Testis (tissue), 3 donors: ENCODE measurements around the gene GFOD1. TPM values are rescaled to one million over a fixed set of nuclear protein-coding genes. Genes with fewer than 3 reads are reported as not detected.

ENCODE experiments used
- DNase-seq: peaks from one replicate; pipeline ENCODE4 v3.0.0-alpha.2; 2019
- H3K27ac ChIP-seq, 2 donors: fragments of 200-600 bp; sonication (generic); one replicate each; pipeline ENCODE4 v1.5.1; 2019
- H3K27me3 ChIP-seq: fragments of 200-600 bp; sonication (generic); one replicate; pipeline ENCODE4 v1.5.1; 2019
- H3K36me3 ChIP-seq: fragments of 200-600 bp; sonication (generic); one replicate; pipeline ENCODE4 v1.5.1; 2017; ENCODE audit warnings: low read depth; ENCODE audit errors: missing control alignments
- H3K4me1 ChIP-seq: fragments of 200-600 bp; sonication (generic); one replicate; pipeline ENCODE4 v1.5.1; 2019
- H3K4me3 ChIP-seq, 2 donors: fragments of 200-600 bp; sonication (generic); one replicate each; pipeline ENCODE4 v1.5.1; 2017 to 2019
- H3K9me3 ChIP-seq: fragments of 200-600 bp; sonication (generic); one replicate; pipeline ENCODE4 v1.5.1; 2017
- POLR2A ChIP-seq: fragments of 450-650 bp; IDR thresholded peaks from one replicate; pipeline ENCODE4 v1.6.1; 2017; ENCODE audit warnings: antibody characterized with exemption, mild to moderate bottlenecking, moderate library complexity
- WGBS, 2 donors: methylation state at CpG; one replicate each; pipeline ENCODE4 v1.1.5; 2018; 5-methylcytosine and 5-hydroxymethylcytosine counted together
- intact Hi-C: fragments of 100-400 bp; cut with DNase I; formaldehyde crosslinking; loops from one replicate; pipeline ENCODE4 v1.15.1; 2023; ENCODE audit warnings: low total_unique reads
- polyA plus RNA-seq: library from polyadenylated mRNA; stranded (reverse); fragments of 350-450 nt; fragmentation: Illumina TruSeq; extraction: RNeasy Lipid Tissue Mini Kit (QIAGEN cat#74804); gene quantifications from one replicate; pipeline ENCODE4 v1.2.3, GENCODE V29; 2014; ENCODE audit warnings: low read depth, low replicate concordance; ENCODE audit not compliant: insufficient read depth
- total RNA-seq, 2 donors: library from RNA; depleted of rRNA; stranded (reverse); fragments of >200 nt; gene quantifications; one replicate each; pipeline ENCODE4 v1.2.3, GENCODE V29; 2016
- TF ChIP-seq, protein P1 (sequence below), 3 experiments: fragments of 450-650 bp in 2 of 3; fragments of 200-600 bp in 1 of 3; sonication (generic) in 1 of 3; IDR thresholded peaks; one replicate each; pipeline ENCODE4 v1.5.1; 2016 to 2019; ENCODE audit warnings: antibody characterized with exemption in 3 of 3, mild to moderate bottlenecking in 2 of 3, moderate library complexity in 1 of 3

GFOD1 gene
- total and polyA plus RNA-seq, 3 donors from 2014 or later = 2.5 to 5.4 (median 5.0) TPM

- WGBS, 2 donors = 70 to 74% methylated on average over 5 of the region's 5 CpGs
- Histone ChIP-seq H3K27me3 (no peaks in the 10 kb centered on the region), H3K4me1 (no peaks in the 10 kb centered on the region), H3K27ac (no peak overlapping the region), H3K9me3 (no peaks in the 10 kb centered on the region), H3K4me3 (no peak overlapping the region), H3K36me3 (no peaks in the 10 kb centered on the region)
- no peak for TF ChIP-seq POLR2A
- TF ChIP-seq, protein P1, sequence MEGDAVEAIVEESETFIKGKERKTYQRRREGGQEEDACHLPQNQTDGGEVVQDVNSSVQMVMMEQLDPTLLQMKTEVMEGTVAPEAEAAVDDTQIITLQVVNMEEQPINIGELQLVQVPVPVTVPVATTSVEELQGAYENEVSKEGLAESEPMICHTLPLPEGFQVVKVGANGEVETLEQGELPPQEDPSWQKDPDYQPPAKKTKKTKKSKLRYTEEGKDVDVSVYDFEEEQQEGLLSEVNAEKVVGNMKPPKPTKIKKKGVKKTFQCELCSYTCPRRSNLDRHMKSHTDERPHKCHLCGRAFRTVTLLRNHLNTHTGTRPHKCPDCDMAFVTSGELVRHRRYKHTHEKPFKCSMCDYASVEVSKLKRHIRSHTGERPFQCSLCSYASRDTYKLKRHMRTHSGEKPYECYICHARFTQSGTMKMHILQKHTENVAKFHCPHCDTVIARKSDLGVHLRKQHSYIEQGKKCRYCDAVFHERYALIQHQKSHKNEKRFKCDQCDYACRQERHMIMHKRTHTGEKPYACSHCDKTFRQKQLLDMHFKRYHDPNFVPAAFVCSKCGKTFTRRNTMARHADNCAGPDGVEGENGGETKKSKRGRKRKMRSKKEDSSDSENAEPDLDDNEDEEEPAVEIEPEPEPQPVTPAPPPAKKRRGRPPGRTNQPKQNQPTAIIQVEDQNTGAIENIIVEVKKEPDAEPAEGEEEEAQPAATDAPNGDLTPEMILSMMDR (IDR thresholded peaks at IDR 0.05) = no peak
- no peak for DNase-seq
- intact Hi-C loops = no loop called here
These were observed 64.6 kb downstream of the GFOD1 start for GRCh38 chr6:13422681-13423221.

DNA sequence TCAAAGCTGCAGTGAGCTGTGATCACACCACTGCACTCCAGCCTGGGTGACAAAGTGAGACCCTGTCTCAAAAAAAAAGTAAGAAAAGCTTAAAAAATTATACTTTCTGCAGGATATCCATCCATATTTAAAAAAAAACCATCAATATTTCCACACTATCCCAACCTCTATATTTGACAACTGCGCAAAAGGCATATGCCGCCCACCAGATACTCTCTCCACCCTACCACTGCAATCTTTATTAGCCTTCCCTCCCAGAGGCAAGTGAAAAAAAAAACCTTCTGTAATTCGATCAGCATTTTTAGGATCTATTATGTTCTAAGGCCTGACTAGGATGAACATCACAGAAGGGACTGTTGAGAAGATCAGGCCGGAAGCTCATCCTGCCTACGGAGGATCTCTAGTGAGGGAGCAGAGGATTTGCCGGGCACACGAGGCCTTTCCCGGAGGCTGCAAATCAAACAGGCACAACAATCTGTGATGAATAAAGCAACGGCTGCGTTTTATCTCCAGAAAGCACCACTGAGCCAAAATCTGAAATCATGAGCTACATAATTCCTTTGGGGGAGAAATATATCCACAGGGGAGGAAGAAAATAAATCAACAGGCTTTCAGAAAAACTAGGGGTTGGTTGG is 65.9 kb downstream of the GFOD1 start:
- intact Hi-C loops = no loop called here
- WGBS, 2 donors = 81 to 84% methylated on average over 10 of the region's 10 CpGs
- no peaks in the 10 kb centered on the region for H3K4me1 ChIP-seq

DNA sequence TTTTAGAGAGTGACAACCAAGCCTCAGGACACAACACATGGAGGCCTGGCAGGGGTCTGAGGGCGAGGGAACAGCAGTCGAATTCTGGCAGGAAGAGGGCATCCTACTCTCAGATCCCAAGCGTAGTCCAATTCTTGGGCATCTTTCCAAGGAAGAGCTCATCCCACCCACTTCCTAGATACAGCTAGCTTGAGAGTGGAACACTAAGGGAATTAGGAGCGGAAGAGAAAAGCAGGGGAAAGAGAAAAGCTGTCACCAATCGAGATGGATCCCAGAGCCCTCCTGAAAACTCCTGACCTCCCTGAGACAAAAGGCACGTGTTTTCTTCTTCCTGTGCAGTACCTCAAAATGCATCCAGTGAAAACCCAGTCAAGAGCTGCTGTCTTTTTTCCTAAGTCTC is 67.1 kb downstream of the GFOD1 start:
- H3K27ac ChIP-seq = no peak overlapping the region
- H3K4me1 ChIP-seq = no peaks in the 10 kb centered on the region
- intact Hi-C loops = no loop called here
- DNase-seq = no peak
- no peaks in the 10 kb centered on the region for H3K9me3 ChIP-seq
- 46 to 55% methylated on average over 4 to 6 of the region's 6 CpGs for WGBS, 2 donors
- H3K4me3 ChIP-seq = no peak overlapping the region
- no peaks in the 10 kb centered on the region for H3K27me3 ChIP-seq
- no peaks in the 10 kb centered on the region for H3K36me3 ChIP-seq
- TF ChIP-seq POLR2A = no peak
- TF ChIP-seq, protein P1 (IDR thresholded peaks at IDR 0.05) = no peak

More for the DNA sequence above, 65.9 kb downstream of the GFOD1 start:
- H3K27ac ChIP-seq = no peak overlapping the region
- TF ChIP-seq POLR2A = no peak
- TF ChIP-seq, protein P1 (IDR thresholded peaks at IDR 0.05) = no peak
- no peak for DNase-seq
- no peak overlapping the region for H3K4me3 ChIP-seq
- H3K9me3 ChIP-seq = no peaks in the 10 kb centered on the region
- no peaks in the 10 kb centered on the region for H3K27me3 ChIP-seq
- no peaks in the 10 kb centered on the region for H3K36me3 ChIP-seq

DNA sequence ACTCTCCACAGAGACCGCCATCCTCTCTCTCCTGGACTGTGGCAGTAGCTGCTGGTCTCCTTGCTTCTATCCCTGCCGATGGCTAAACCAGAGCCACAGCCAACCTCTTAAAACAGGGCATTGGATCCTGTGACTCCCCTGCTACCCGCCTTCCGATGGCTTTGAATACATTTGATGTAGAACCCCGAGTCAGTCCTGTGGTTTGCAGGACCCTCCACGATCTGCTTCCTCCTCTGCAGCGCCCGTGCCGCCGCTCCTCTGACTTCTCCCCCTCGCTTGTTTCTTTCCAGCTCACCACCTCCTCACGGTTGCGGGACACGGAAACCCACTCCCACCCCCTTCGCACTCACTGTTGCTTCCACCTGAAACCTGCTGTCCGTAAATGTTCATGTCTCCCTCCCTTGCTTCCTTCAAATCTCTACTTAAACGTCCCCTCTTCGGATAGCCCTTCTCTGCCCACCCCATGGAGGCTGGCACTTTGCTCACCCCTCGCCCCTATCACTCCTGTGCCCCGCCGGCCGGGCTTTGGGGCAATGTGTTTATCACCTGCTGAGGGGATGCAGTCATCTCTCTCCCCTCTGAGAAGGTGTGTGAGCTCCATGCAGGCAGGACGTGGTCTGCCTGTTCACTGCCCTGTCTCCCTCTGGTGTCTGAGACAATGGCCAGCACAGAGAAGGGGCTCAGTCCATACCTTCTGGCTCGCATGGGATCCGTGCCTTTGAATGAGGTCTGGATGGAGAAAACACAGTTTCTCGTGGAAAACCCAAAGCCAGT is 67.8 kb downstream of the GFOD1 start:
- no peaks in the 10 kb centered on the region for H3K36me3 ChIP-seq
- no peaks in the 10 kb centered on the region for H3K9me3 ChIP-seq
- TF ChIP-seq, protein P1 (IDR thresholded peaks at IDR 0.05) = no peak
- TF ChIP-seq POLR2A = no peak
- no peaks in the 10 kb centered on the region for H3K4me1 ChIP-seq
- 87 to 89% methylated on average over 26 of the region's 26 CpGs for WGBS, 2 donors
- no peaks in the 10 kb centered on the region for H3K27me3 ChIP-seq
- no peak overlapping the region for H3K4me3 ChIP-seq
- no peak for DNase-seq
- no peak overlapping the region for H3K27ac ChIP-seq
- intact Hi-C loops = no loop called here
